Measurements from ENCODE around the gene WAS.

DNA sequence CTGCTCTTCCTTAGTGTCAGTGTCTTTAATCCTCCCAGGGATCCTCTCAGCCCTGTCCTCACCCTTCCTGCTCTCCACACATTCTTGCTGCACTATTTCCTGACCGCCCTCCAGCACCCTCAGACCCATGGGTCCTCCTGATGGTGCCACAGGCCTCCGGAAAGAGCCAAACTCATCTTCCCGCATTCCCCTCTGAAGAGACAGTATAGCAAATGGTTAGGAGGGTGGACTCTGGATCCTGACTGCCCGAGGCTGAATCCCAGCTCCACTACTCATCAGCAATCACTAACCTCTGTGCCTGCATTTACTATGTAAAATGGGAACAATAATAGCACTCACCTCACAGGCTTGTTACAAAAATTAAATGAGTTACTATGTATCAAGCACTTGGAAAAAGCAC lies 19.1 kb downstream of the WAS start:
- TF ChIP-seq, protein P1, sequence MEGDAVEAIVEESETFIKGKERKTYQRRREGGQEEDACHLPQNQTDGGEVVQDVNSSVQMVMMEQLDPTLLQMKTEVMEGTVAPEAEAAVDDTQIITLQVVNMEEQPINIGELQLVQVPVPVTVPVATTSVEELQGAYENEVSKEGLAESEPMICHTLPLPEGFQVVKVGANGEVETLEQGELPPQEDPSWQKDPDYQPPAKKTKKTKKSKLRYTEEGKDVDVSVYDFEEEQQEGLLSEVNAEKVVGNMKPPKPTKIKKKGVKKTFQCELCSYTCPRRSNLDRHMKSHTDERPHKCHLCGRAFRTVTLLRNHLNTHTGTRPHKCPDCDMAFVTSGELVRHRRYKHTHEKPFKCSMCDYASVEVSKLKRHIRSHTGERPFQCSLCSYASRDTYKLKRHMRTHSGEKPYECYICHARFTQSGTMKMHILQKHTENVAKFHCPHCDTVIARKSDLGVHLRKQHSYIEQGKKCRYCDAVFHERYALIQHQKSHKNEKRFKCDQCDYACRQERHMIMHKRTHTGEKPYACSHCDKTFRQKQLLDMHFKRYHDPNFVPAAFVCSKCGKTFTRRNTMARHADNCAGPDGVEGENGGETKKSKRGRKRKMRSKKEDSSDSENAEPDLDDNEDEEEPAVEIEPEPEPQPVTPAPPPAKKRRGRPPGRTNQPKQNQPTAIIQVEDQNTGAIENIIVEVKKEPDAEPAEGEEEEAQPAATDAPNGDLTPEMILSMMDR (IDR thresholded peaks at IDR 0.05) = no peak
- TF ChIP-seq POLR2A (IDR thresholded peaks at IDR 0.05) = no peak

All from body of pancreas (tissue), 4 donors.